Neural cell (in vitro differentiated cells): Measurements from ENCODE around the gene C1orf232.

Source experiments
- EP300 ChIP-seq: fragments of 450-650 bp; conservative IDR thresholded peaks from 2 replicates; pipeline ENCODE4 v1.6.1; 2014; ENCODE audit warnings: antibody characterized with exemption, mild to moderate bottlenecking, moderate library complexity; ENCODE audit not compliant: poor library complexity, severe bottlenecking
- EZH2 ChIP-seq: fragments of 200-600, 300-800 bp; shearing (Covaris generic), sonication (generic); IDR thresholded peaks from 2 replicates; pipeline ENCODE4 v1.6.1; 2014; ENCODE audit warnings: antibody characterized with exemption, low read length, borderline replicate concordance, mild to moderate bottlenecking; ENCODE audit not compliant: insufficient read depth, poor library complexity, severe bottlenecking
- MXI1 ChIP-seq: fragments of 450-650 bp; conservative IDR thresholded peaks from 2 replicates; pipeline ENCODE4 v1.6.1; 2014; ENCODE audit warnings: antibody characterized with exemption, mild to moderate bottlenecking; ENCODE audit not compliant: poor library complexity, severe bottlenecking
- POLR2AphosphoS5 ChIP-seq: IDR thresholded peaks from 2 replicates; pipeline ENCODE4 v1.6.1; 2012
- RAD21 ChIP-seq: fragments of 450-650 bp; conservative IDR thresholded peaks from 2 replicates; pipeline ENCODE4 v1.6.1; 2014; ENCODE audit warnings: antibody characterized with exemption, mild to moderate bottlenecking, moderate library complexity
- SMC3 ChIP-seq: fragments of 450-650 bp; conservative IDR thresholded peaks from 2 replicates; pipeline ENCODE4 v1.6.1; 2014; ENCODE audit warnings: antibody characterized with exemption, mild to moderate bottlenecking, moderate library complexity; ENCODE audit not compliant: poor library complexity
- TAF1 ChIP-seq: IDR thresholded peaks from 2 replicates; pipeline ENCODE4 v1.6.1; 2012; ENCODE audit warnings: low read depth
- TF ChIP-seq, protein P1 (sequence below): fragments of 450-650 bp; IDR thresholded peaks from 2 replicates; pipeline ENCODE4 v1.5.1; 2014; ENCODE audit warnings: antibody characterized with exemption, mild to moderate bottlenecking, moderate library complexity; ENCODE audit not compliant: poor library complexity, severe bottlenecking
- TF ChIP-seq, protein P2 (sequence below): IDR thresholded peaks from 2 replicates; pipeline ENCODE4 v1.6.1; 2012; ENCODE audit warnings: borderline replicate concordance

DNA sequence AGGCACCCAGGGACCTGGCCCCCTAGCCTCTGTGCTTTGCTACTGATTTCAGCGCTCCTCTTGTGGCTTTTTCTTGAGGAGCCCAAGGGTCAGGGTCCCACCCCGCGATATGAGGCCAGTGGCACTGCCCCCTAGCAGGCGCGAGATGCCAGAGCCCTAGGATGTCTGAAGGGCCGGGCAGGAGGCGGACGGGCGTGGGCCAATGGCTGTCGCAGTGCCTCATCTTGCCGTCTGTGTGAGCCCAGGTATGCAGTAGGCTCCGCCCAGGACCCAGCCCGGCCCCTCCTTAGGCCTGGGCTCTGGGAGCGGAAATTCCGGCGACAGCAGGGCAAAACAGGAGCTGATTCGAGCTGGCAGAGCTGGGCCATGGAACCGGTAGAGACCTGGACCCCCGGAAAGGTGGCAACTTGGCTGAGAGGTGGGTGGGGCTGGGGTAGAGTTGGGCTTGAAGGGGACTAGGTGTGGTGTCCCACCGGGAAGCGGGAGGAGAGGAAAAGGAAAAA lies 8.5 kb upstream of the C1orf232 start, which contains the start of gene CNKSR1:
- TF ChIP-seq, protein P1, sequence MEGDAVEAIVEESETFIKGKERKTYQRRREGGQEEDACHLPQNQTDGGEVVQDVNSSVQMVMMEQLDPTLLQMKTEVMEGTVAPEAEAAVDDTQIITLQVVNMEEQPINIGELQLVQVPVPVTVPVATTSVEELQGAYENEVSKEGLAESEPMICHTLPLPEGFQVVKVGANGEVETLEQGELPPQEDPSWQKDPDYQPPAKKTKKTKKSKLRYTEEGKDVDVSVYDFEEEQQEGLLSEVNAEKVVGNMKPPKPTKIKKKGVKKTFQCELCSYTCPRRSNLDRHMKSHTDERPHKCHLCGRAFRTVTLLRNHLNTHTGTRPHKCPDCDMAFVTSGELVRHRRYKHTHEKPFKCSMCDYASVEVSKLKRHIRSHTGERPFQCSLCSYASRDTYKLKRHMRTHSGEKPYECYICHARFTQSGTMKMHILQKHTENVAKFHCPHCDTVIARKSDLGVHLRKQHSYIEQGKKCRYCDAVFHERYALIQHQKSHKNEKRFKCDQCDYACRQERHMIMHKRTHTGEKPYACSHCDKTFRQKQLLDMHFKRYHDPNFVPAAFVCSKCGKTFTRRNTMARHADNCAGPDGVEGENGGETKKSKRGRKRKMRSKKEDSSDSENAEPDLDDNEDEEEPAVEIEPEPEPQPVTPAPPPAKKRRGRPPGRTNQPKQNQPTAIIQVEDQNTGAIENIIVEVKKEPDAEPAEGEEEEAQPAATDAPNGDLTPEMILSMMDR: no peak
- TF ChIP-seq POLR2AphosphoS5: no peak
- no peak for TF ChIP-seq RAD21
- TF ChIP-seq, protein P2, sequence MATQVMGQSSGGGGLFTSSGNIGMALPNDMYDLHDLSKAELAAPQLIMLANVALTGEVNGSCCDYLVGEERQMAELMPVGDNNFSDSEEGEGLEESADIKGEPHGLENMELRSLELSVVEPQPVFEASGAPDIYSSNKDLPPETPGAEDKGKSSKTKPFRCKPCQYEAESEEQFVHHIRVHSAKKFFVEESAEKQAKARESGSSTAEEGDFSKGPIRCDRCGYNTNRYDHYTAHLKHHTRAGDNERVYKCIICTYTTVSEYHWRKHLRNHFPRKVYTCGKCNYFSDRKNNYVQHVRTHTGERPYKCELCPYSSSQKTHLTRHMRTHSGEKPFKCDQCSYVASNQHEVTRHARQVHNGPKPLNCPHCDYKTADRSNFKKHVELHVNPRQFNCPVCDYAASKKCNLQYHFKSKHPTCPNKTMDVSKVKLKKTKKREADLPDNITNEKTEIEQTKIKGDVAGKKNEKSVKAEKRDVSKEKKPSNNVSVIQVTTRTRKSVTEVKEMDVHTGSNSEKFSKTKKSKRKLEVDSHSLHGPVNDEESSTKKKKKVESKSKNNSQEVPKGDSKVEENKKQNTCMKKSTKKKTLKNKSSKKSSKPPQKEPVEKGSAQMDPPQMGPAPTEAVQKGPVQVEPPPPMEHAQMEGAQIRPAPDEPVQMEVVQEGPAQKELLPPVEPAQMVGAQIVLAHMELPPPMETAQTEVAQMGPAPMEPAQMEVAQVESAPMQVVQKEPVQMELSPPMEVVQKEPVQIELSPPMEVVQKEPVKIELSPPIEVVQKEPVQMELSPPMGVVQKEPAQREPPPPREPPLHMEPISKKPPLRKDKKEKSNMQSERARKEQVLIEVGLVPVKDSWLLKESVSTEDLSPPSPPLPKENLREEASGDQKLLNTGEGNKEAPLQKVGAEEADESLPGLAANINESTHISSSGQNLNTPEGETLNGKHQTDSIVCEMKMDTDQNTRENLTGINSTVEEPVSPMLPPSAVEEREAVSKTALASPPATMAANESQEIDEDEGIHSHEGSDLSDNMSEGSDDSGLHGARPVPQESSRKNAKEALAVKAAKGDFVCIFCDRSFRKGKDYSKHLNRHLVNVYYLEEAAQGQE: no peak
- no peak for TF ChIP-seq EZH2
- no peak for TF ChIP-seq TAF1
- TF ChIP-seq SMC3: no peak
- no peak for TF ChIP-seq EP300
- TF ChIP-seq MXI1: no peak
